HG03439 (cell line): ENCODE data around the gene LAMC2.

Source experiments
- ATAC-seq: cut with Tn5 transposase; IDR thresholded peaks from one replicate; pipeline ENCODE4 v1.9.1; 2021; ENCODE audit warnings: mild to moderate bottlenecking, moderate library complexity; ENCODE audit not compliant: unreplicated experiment

The LAMC2 gene

DNA sequence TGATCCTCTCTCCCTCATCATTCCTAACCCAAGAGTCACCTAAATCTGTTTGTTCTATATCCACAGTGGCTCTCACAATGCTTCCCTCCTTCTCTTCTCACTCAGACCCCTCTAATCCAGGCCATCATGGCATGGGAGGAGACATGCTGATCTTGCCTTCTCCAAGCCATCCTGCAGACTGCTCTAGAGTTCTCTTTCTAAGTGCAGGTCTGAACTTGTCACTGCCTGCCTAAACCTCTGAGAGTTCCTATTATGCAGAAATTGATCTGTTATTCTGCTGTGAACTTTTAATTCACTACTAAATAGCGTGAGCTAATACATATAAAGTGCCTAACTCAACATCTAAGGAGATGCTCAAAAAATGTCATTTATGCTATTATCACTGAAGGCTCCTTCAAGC, 26.8 kb downstream of the LAMC2 start:
- ATAC-seq, result no peak

DNA sequence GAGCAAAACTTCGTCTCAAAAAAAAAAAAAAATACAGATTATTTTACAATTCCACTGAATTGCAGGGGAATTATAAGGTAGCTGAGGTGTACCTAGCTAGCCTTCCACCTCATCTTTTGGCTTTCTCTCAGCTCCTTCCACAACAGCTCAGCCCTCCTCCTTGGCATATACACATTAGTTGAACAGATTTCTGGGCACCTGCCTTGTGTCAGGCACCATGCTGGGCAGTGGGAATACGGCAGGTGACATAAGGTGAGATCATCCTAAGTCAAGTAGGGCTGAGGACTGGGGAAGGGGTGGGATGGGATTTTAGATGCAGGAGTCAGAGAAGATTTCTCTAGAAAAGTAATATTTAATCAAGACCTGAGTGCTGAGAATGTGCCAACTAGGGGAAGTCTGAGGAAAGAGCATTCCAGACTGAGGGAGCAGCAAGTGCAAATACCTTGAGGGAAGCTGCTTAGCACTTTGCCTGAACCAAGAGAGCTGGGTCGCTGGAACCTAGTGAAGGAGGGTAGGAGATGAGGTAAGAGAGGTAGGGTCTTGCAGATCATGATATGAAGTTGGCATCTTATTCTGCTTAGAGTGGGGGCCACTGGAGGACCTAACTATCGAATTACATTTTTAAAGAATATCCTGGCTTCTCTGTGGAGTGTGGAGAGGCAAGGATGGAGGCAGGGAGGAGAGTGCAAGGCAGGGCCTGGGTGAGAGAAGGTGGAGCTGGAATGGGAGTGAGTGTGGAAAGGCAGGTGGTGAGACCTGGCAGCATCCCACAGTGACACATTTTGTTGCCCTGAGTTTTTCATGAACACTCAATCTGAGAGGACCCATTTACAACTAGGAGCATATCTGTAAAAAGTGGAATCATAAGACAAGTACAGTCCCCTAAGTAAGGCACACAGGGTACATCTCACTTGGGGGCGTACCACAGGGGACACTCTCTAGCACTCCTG, 28.2 kb downstream of the LAMC2 start:
- no peak for ATAC-seq

GRCh38 chr1:183215076-183215720, 29.1 kb downstream of the LAMC2 start:
- no peak for ATAC-seq

DNA sequence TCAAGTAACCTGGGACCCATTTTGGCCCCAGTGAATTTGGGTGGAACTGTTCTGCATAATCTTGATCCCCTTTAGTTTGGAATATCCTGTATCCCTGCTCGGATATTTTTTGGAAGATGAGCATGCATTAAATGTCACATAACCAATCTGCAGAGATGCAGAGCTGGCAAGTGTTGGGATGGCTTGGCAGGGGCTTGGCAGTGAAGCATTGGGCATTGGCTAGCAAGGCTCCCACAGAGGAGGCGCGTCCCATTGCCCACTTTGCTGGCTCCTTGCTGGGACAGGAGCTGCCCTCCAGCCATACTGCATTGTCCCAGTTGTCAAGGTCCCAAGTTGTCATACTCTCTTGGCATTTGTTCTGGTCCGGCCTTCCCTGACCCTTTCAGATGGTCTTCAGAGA, 29.9 kb downstream of the LAMC2 start:
- no peak for ATAC-seq

DNA sequence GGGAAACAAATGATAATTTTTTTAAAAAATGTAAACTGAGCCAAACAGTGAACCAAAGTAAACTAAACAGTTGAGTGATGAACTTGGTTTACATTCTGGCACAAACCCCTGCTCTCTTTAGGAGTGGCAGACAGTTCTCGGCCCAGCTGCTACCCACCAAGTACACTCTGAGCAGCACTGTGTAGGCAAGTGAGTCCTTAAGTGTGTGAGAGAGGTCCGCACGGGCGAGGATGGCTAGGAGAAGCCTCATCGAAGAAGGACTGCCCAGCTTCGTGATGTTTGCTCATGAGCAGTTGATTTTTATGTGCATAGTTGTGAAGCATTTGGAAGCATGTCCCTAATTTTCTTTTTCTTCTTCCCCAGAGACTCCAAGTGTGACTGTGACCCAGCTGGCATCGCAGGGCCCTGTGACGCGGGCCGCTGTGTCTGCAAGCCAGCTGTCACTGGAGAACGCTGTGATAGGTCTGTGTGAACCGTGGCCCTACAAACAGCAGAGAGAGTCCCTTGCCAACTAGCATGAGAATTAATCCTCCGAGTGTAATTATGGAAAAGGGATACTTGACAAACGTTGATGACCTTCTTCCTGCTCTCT, 32.1 kb downstream of the LAMC2 start:
- no peak for ATAC-seq

DNA sequence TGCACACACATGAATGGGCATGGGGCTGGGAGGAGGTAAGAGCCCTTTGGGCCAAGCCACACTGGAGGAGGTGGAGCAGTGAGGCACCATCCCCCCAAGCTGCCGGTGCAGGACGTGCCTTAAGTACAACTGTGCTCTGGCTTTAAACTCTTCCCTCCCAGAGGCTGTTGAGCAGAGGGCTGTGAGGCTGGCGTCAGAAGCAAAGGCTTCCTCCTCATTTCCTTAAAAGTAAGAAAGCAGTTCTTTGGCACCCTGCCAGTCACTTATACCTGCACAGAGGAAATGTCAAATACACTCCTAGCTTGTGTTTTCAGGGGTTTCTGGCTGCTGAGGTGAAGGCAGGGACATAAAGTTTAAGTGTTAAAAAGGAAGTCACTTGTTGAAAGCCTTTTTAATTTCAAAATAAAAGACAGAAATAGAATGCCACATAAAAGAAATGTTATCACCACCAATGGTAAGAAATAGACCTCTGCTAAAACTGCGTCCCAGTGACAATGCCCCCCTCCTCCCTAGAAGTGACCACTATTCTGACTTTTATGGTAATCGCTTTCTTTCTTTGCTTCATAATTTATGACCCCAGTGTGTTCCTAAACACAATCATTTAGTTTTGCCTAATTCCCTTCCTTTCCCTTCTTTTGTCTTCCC, 33.0 kb downstream of the LAMC2 start:
- ATAC-seq, result no peak

DNA sequence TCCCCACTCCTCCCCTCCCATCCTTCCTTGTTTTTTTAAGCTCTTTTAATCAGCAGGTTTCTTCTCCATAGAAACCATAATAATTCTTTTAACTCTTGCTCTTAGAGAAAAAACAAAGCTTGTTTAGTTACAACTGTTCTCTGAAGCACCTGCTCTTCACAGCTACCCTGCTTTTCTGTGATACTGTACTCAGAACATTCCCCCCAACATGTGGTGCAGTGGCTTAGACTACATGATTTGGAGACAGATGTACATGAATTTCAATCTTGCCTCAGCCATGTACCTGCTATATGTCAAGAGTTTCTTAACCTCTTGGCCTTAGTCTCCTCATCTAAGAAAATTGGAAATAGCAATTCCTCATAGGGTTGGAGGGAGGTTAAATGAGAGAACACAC, 33.5 kb downstream of the LAMC2 start:
- ATAC-seq, result no peak

DNA sequence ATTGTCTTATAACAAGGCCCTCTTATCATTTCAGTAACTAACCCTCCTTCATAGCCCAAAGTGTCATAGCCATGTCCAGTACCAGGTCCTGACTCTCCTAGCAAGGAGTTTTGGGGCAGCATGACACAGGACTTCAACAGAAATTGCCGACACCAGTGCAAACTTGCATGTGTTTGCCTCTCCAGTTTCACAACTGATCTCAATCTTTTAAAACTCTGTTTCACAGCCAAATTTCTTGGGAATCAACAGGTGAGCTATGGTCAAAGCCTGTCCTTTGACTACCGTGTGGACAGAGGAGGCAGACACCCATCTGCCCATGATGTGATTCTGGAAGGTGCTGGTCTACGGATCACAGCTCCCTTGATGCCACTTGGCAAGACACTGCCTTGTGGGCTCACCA, 36.8 kb downstream of the LAMC2 start:
- no peak for ATAC-seq

DNA sequence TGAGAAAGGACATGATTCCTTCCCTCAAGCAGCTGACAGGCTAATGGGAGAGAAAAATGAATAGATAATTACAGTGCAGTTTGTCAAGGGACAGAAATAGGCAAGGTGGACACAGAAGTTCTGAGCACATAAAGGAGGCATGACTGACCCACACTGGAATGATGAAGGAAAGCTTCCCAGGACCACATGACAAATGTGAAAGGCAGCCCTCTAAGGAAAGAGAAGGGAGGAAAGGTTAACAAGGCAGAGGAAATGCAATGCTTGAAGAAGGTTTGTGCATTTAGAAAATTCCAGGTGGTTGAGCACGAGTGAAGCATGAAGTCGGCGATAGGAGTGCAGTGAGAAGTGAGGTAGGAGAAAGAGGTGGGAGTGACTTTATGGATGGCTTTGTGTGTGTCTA, 37.4 kb downstream of the LAMC2 start:
- ATAC-seq, result no peak

DNA sequence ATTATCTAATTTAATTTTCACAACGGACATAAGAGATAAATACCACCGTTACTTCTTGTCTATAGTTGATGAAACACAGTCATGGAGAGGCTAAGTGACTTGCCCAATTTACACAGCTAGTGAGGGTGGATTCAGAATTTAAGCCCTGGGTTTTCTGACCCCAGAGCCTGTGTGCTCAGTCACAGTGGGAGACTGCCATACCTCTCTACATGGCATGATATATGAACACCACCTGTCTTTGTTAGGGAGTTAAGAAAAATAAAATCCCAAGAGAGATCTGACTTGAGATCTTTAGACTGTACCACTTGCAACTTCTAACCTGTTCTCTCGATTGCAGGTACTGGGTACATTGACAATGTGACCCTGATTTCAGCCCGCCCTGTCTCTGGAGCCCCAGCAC, 40.3 kb downstream of the LAMC2 start:
- no peak for ATAC-seq

GRCh38 chr1:183226963-183227362, 40.9 kb downstream of the LAMC2 start:
- no peak for ATAC-seq

GRCh38 chr1:183227422-183228346, 41.6 kb downstream of the LAMC2 start:
- no peak for ATAC-seq

DNA sequence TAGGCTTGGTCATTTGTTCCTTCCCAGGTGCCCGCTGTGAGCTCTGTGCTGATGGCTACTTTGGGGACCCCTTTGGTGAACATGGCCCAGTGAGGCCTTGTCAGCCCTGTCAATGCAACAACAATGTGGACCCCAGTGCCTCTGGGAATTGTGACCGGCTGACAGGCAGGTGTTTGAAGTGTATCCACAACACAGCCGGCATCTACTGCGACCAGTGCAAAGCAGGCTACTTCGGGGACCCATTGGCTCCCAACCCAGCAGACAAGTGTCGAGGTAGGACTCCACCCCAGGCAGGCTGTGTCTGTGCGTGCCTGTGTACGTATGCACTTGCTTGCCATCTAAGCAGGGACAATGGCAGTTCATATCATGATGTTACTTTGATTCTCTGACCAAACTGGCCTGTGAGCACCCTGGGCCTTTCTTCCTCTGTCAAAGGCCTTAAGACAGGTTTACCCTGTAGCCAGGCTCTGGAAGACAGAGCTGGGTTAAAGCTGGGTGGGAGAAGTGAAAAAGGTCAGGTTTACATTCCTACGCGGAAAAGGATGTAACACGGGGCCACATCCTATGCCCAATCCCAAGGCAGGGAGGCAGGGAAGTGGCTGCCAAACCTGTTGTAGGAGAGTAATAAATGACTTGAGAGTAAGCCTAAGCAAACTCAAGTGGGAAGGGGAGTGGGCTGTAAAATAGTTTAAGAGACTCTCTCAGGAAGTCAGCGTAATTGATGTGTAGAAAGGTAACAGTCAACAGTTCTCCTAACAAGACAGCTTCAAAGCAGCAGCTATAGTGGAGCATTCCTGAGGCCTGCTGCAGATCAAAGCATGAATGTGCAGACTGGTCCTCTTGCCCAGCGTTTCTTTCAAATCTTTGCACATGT, 42.5 kb downstream of the LAMC2 start:
- ATAC-seq, result no peak

GRCh38 chr1:183230413-183230812, 44.3 kb downstream of the LAMC2 start:
- ATAC-seq, result no peak

DNA sequence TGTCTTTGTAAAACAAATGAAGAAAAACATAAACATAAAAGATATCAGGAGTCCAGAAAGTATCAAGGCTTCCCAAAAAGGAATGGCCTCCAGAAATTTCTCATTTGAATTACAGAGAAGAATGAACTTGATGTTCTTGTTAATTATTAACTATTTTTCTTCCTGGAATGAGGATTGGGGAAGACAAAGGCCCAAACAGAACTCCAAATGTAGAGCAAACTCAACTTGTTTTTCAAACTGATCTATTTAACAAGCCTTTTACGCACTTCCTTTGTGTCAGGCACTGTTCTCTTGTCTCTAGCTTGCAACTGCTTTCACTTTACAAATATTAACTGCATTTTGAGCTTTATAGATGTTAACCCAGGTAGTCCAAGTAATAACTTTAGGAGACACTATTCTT, 45.5 kb downstream of the LAMC2 start:
- ATAC-seq, result no peak

- ATAC-seq, result no peak
These were observed 47.0 kb downstream of the LAMC2 start for GRCh38 chr1:183233113-183233512.

DNA sequence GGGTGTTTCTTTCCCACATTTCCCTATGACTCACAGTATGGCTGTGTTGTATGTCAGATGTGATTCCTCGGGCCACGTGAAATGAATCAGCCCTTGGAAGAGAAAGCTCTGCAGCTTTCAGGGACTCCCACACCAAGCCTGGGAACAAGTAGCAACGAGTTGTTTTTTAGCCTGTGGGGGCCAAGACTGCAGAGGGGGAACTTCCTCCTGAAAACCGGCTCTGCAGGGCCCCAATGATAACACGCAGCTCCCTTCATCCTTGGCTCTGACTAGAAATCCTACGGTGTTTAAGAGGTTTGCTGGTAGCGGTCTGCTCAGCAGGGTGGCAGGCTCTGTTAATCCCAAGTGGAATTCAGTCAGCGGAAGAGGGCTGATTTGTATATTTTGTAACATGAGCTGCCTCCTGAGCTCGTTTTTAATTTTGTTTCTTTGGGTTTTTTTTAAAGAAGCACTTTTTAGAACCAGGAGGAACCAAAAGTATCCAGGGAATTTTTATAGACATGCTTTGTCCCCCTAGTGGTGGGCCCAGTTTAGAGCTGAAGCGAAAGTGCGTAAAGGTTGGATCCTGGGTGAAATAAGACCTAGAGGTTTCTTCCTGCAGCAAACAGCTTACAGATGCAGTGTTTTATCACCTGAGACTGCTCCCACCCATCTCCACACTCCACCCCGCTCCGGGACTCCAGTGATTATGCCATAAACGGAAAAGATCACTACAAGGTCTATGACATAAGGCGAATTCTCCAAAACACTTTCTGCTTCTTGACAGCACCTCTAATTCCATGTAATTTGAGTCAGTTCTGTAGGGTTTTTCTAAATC, 48.8 kb downstream of the LAMC2 start:
- no peak for ATAC-seq

- no peak for ATAC-seq
These were observed 49.4 kb downstream of the LAMC2 start for GRCh38 chr1:183235503-183235902.
